ENCODE results near the gene ELN. TPM values are rescaled to one million over a fixed set of nuclear protein-coding genes. Genes with fewer than 3 reads are reported as not detected.

Gene ELN
- total and polyA plus RNA-seq, 2 experiments from 2014 or later = 539 to 698 TPM

GRCh38 chr7:74106846-74107245, 78.9 kb downstream of the ELN start:
- Histone ChIP-seq H3K4me2 (ENCODE audit: unreplicated experiment) (no peak overlapping the region), H3K79me2 (ENCODE audit: insufficient read depth) (no peaks in the 10 kb centered on the region), H3F3A (ENCODE audit: insufficient read depth) (no peaks in the 10 kb centered on the region), H3K9me3 (ENCODE audit: low read depth) (no peaks in the 10 kb centered on the region), H3K27ac (no peak overlapping the region), H2AFZ (no peak overlapping the region), H3K9ac (no peak overlapping the region), H3K9me2 (ENCODE audit: insufficient read depth) (no peaks in the 10 kb centered on the region), H3K36me3 (ENCODE audit: low read depth) (peaks cover 20% of the 10 kb centered on the region), H3K27me3 (replicated peaks; ENCODE audit: insufficient read depth) (no peaks in the 10 kb centered on the region), H3K4me1 (ENCODE audit: insufficient read depth) (no peaks in the 10 kb centered on the region), H4K20me1 (ENCODE audit: insufficient read depth) (no peaks in the 10 kb centered on the region), H3K4me3 (no peak overlapping the region)
- TF ChIP-seq EZH2 (IDR thresholded peaks at IDR 0.05; ENCODE audit: insufficient read depth, poor library complexity, severe bottlenecking) (no peak), EZH2phosphoT487 (IDR thresholded peaks at IDR 0.05; ENCODE audit: insufficient read depth, low read depth) (no peak)
- in situ Hi-C loops (cut with MboI) = no loop called here
- no peak for DNase-seq
- WGBS, 2 experiments (ENCODE audit: low coverage in 1 of 2, low lambda C conversion rate in 2 of 2, missing lambda C conversion rate in 2 of 2) = 97 to 99% methylated on average over 12 to 18 of the region's 18 CpGs

GRCh38 chr7:74115326-74115725, 87.4 kb downstream of the ELN start:
- no peak overlapping the region for H3K27ac ChIP-seq
- no peak overlapping the region for H3K4me3 ChIP-seq
- H3F3A ChIP-seq (ENCODE audit: insufficient read depth) = no peaks in the 10 kb centered on the region
- H3K79me2 ChIP-seq (ENCODE audit: insufficient read depth) = no peaks in the 10 kb centered on the region
- H4K20me1 ChIP-seq (ENCODE audit: insufficient read depth) = no peaks in the 10 kb centered on the region
- WGBS, 2 experiments (ENCODE audit: low coverage in 1 of 2, low lambda C conversion rate in 2 of 2, missing lambda C conversion rate in 2 of 2) = 81% methylated on average over 17 of the region's 17 CpGs
- H3K4me1 ChIP-seq (ENCODE audit: insufficient read depth) = no peaks in the 10 kb centered on the region
- H3K9me2 ChIP-seq (ENCODE audit: insufficient read depth) = no peaks in the 10 kb centered on the region
- H3K27me3 ChIP-seq (replicated peaks; ENCODE audit: insufficient read depth) = no peaks in the 10 kb centered on the region
- H3K4me2 ChIP-seq (ENCODE audit: unreplicated experiment) = no peak overlapping the region
- in situ Hi-C loops (cut with MboI) = no loop called here
- DNase-seq = no peak
- TF ChIP-seq EZH2phosphoT487 (IDR thresholded peaks at IDR 0.05; ENCODE audit: insufficient read depth, low read depth) (no peak), EZH2 (IDR thresholded peaks at IDR 0.05; ENCODE audit: insufficient read depth, poor library complexity, severe bottlenecking) (no peak)
- H2AFZ ChIP-seq = no peak overlapping the region
- peaks cover 12% of the 10 kb centered on the region for H3K36me3 ChIP-seq (ENCODE audit: low read depth)
- H3K9me3 ChIP-seq (ENCODE audit: low read depth) = no peaks in the 10 kb centered on the region
- no peak overlapping the region for H3K9ac ChIP-seq

- DNase-seq = no peak
- H3K27ac ChIP-seq = no peak overlapping the region
- H3F3A ChIP-seq (ENCODE audit: insufficient read depth) = no peaks in the 10 kb centered on the region
- no peak overlapping the region for H2AFZ ChIP-seq
- H3K9ac ChIP-seq = no peak overlapping the region
- in situ Hi-C loops (cut with MboI) = no loop called here
- no peaks in the 10 kb centered on the region for H3K27me3 ChIP-seq (replicated peaks; ENCODE audit: insufficient read depth)
- no peaks in the 10 kb centered on the region for H3K9me2 ChIP-seq (ENCODE audit: insufficient read depth)
- H3K36me3 ChIP-seq (ENCODE audit: low read depth) = peaks cover 2% of the 10 kb centered on the region; the same call in 1 of the 2 replicates
- no peak overlapping the region for H3K4me3 ChIP-seq
- no peak overlapping the region for H3K4me2 ChIP-seq (ENCODE audit: unreplicated experiment)
- H3K4me1 ChIP-seq (ENCODE audit: insufficient read depth) = no peaks in the 10 kb centered on the region
- no peak for TF ChIP-seq EZH2phosphoT487 (IDR thresholded peaks at IDR 0.05; ENCODE audit: insufficient read depth, low read depth)
- TF ChIP-seq EZH2 (IDR thresholded peaks at IDR 0.05; ENCODE audit: insufficient read depth, poor library complexity, severe bottlenecking) = no peak
- no peaks in the 10 kb centered on the region for H3K79me2 ChIP-seq (ENCODE audit: insufficient read depth)
- 89 to 92% methylated on average over 13 of the region's 13 CpGs for WGBS, 2 experiments (ENCODE audit: low coverage in 1 of 2, low lambda C conversion rate in 2 of 2, missing lambda C conversion rate in 2 of 2)
- H3K9me3 ChIP-seq (ENCODE audit: low read depth) = no peaks in the 10 kb centered on the region
- H4K20me1 ChIP-seq (ENCODE audit: insufficient read depth) = no peaks in the 10 kb centered on the region
Measured at GRCh38 chr7:74116356-74116755, 88.4 kb downstream of the ELN start.

Other genes starting within 250 kb of the ELN start
- not detected in 2 replicates for gene CLDN4, start 197.2 kb upstream of the ELN start, total RNA-seq (2014; rRNA removed; shearing (Covaris generic))
- gene CLDN4, start 197.2 kb upstream of the ELN start, polyA plus RNA-seq (2016; fragmentation: Nextera tagmentation; extraction: Ambion mirVana) = 0.06 and 0.10 TPM in 2 replicates
- gene METTL27, start 185.7 kb upstream of the ELN start, total RNA-seq (2014; rRNA removed; shearing (Covaris generic)) = 3.5 and 5.3 TPM in 2 replicates
- gene METTL27, start 185.7 kb upstream of the ELN start, polyA plus RNA-seq (2016; fragmentation: Nextera tagmentation; extraction: Ambion mirVana) = 6.0 and 6.5 TPM in 2 replicates
- not detected in 2 replicates for gene TMEM270, start 167.0 kb upstream of the ELN start, total RNA-seq (2014; rRNA removed; shearing (Covaris generic))
- not detected in 2 replicates for gene TMEM270, start 167.0 kb upstream of the ELN start, polyA plus RNA-seq (2016; fragmentation: Nextera tagmentation; extraction: Ambion mirVana)
- gene LIMK1, start 55.6 kb downstream of the ELN start, total RNA-seq (2014; rRNA removed; shearing (Covaris generic)) = 30.0 and 37.3 TPM in 2 replicates
- gene LIMK1, start 55.6 kb downstream of the ELN start, polyA plus RNA-seq (2016; fragmentation: Nextera tagmentation; extraction: Ambion mirVana) = 3.9 TPM in 2 replicates
- gene EIF4H, start 146.2 kb downstream of the ELN start, total RNA-seq (2014; rRNA removed; shearing (Covaris generic)) = 261 and 305 TPM in 2 replicates
- 228 and 235 TPM in 2 replicates for gene EIF4H, start 146.2 kb downstream of the ELN start, polyA plus RNA-seq (2016; fragmentation: Nextera tagmentation; extraction: Ambion mirVana)
- gene LAT2, start 181.8 kb downstream of the ELN start, total RNA-seq (2014; rRNA removed; shearing (Covaris generic)) = 0.97 TPM in 1 of 2 replicates, not detected in the other
- 0.60 and 0.73 TPM in 2 replicates for gene LAT2, start 181.8 kb downstream of the ELN start, polyA plus RNA-seq (2016; fragmentation: Nextera tagmentation; extraction: Ambion mirVana)
- gene RFC2, start 226.2 kb downstream of the ELN start, total RNA-seq (2014; rRNA removed; shearing (Covaris generic)) = 15.9 and 23.1 TPM in 2 replicates
- gene RFC2, start 226.2 kb downstream of the ELN start, polyA plus RNA-seq (2016; fragmentation: Nextera tagmentation; extraction: Ambion mirVana) = 33.2 and 34.6 TPM in 2 replicates